T-helper 2 cell (primary cell): ENCODE results near the gene RTL10.

Experiments
- DNase-seq, 5 experiments: peaks; one replicate each; pipeline versions ENCODE4 v3.0.0 to v3.0.0-alpha.2; 2012 to 2022

Gene RTL10

GRCh38 chr22:19807161-19807913 is 47.3 kb downstream of the RTL10 start:
- no peak for DNase-seq

GRCh38 chr22:19806213-19807160 is 48.2 kb downstream of the RTL10 start:
- DNase-seq = no peak

- DNase-seq = no peak
Observed at GRCh38 chr22:19805821-19806212, 48.9 kb downstream of the RTL10 start.
